HG03521 (cell line): Measurements from ENCODE around the gene NFIL3.

Experiments
- ATAC-seq: cut with Tn5 transposase; IDR thresholded peaks from one replicate; pipeline ENCODE4 v1.9.1; 2021; ENCODE audit warnings: mild to moderate bottlenecking, moderate library complexity; ENCODE audit not compliant: unreplicated experiment

Gene NFIL3

GRCh38 chr9:91361291-91362050, 62.2 kb downstream of the NFIL3 start, which contains the start of gene AUH:
TSS of gene AUH (minus strand) at chr9:91361918. CDS start at chr9:91361889, 29 bp downstream.
- peak; percentile 85 for ATAC-seq

- no peak for ATAC-seq
These were observed 62.9 kb downstream of the NFIL3 start for GRCh38 chr9:91360551-91361290.

- ATAC-seq = no peak
These were observed 63.7 kb downstream of the NFIL3 start for GRCh38 chr9:91359734-91360470.

GRCh38 chr9:91359083-91359482, 64.5 kb downstream of the NFIL3 start:
- ATAC-seq = no peak
